Measurements from ENCODE around the gene PUS1. TPM values are rescaled to one million over a fixed set of nuclear protein-coding genes. Genes with fewer than 3 reads are reported as not detected.

PUS1 gene
- total and polyA plus RNA-seq, 9 of the 15 experiments (the other 6 are each of a cell fraction or from before 2014, with no cell fraction given) = 1.9 to 90.8 (median 30.0) TPM

DNA sequence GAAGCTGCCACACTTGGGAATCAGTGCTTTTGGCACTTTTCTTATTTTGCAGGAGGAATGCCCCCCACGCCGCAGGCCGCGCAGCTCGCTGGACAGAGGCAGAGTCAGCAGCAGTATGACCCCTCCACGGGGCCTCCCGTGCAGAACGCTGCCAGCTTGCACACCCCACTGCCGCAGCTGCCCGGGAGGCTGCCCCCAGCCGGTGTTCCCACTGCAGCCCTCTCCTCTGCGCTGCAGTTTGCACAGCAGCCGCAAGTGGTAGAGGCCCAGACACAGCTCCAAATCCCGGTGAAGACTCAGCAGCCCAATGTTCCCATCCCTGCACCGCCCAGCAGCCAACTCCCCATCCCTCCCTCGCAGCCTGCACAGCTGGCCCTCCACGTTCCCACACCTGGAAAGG, 53.0 kb downstream of the PUS1 start:
- ChIA-PET POLR2A (interaction anchor here (0.7 to 1.0 kb wide), 2 partner anchors 15 to 19 kb away, joined by 3 to 4 read pairs; no protein-coding TSS in a partner anchor), CTCF (ENCODE audit: low intra/inter-chr PET ratio) (no interaction called here)
- no peak overlapping the region for H3K4me2 ChIP-seq (ENCODE audit: insufficient read depth, low read length)
- in situ Hi-C loops (cut with MboI) (no loop called here), intact Hi-C loops (cut with micrococcal nuclease) (no loop called here)
- FAIRE-seq = no peak
- DNase-seq (ENCODE audit: extremely low read depth in 1 of 4, low spot score in 3 of 4) = no peak
- H3K27ac ChIP-seq (ENCODE audit: extremely low read depth, low read depth, low read length) = no peak overlapping the region
- H3K27me3 ChIP-seq (ENCODE audit: control insufficient read depth in 2 of 2, insufficient read depth in 2 of 2, low read length in 2 of 2) = no peaks in the 10 kb centered on the region
- TF ChIP-seq ZNF766 (CRISPR knock-in tag; conservative IDR thresholded peaks at IDR 0.05) (no peak), ZNF41 (CRISPR knock-in tag; conservative IDR thresholded peaks at IDR 0.05) (no peak), POLR3A (IDR thresholded peaks at IDR 0.05; ENCODE audit: borderline replicate concordance, extremely low read depth, insufficient read depth, insufficient read length) (no peak), HMG20A (CRISPR knock-in tag; conservative IDR thresholded peaks at IDR 0.05) (no peak), C11orf30 (IDR thresholded peaks at IDR 0.05; ENCODE audit: low read depth) (no peak), KLF1 (tag; IDR thresholded peaks at IDR 0.05) (no peak), SRSF1 (IDR thresholded peaks at IDR 0.05; ENCODE audit: low read depth, low read length) (no peak), FUS (optimal IDR thresholded peaks at IDR 0.05; ENCODE audit: low read depth, low read length) (no peak), ZNF589 (CRISPR knock-in tag; IDR thresholded peaks at IDR 0.05; ENCODE audit: low read depth) (no peak), ZNF175 (CRISPR knock-in tag; IDR thresholded peaks at IDR 0.05; ENCODE audit: low read depth) (no peak), PYGO2 (tag; IDR thresholded peaks at IDR 0.05) (no peak), ARID1B (IDR thresholded peaks at IDR 0.05) (no peak), TCF7L2 (IDR thresholded peaks at IDR 0.05; ENCODE audit: low read depth, low read length) (no peak), CREB1 (IDR thresholded peaks at IDR 0.05) (no peak), CREB1 (CRISPR knock-in tag; IDR thresholded peaks at IDR 0.05) (no peak), RUNX1 (IDR thresholded peaks at IDR 0.05; ENCODE audit: low read depth) (no peak), DPF2 (IDR thresholded peaks at IDR 0.05) (no peak)
- TF ChIP-seq, protein P1, sequence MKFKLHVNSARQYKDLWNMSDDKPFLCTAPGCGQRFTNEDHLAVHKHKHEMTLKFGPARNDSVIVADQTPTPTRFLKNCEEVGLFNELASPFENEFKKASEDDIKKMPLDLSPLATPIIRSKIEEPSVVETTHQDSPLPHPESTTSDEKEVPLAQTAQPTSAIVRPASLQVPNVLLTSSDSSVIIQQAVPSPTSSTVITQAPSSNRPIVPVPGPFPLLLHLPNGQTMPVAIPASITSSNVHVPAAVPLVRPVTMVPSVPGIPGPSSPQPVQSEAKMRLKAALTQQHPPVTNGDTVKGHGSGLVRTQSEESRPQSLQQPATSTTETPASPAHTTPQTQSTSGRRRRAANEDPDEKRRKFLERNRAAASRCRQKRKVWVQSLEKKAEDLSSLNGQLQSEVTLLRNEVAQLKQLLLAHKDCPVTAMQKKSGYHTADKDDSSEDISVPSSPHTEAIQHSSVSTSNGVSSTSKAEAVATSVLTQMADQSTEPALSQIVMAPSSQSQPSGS (CRISPR knock-in tag; IDR thresholded peaks at IDR 0.05) = no peak
- TF ChIP-seq, protein P2, sequence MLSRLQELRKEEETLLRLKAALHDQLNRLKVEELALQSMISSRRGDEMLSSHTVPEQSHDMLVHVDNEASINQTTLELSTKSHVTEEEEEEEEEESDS (CRISPR knock-in tag; IDR thresholded peaks at IDR 0.05) = no peak
- H3K4me1 ChIP-seq (replicated peaks in 1 of 2; ENCODE audit: control insufficient read depth in 2 of 2, insufficient read depth in 2 of 2, low read length in 2 of 2) = peaks cover 4 to 12% of the 10 kb centered on the region in 2 experiments; a peak in 4 of 5 replicates
- H3K36me3 ChIP-seq (ENCODE audit: control insufficient read depth, insufficient read depth, low read length) = peaks cover 81% of the 10 kb centered on the region; the same call in 2 of the 3 replicates
- no peak for ATAC-seq
- BruUV-seq (replicated peaks) = no TSS peak
- H4K20me1 ChIP-seq (replicated peaks; ENCODE audit: control insufficient read depth, insufficient read depth, low read length) = no peaks in the 10 kb centered on the region
- H2AFZ ChIP-seq (ENCODE audit: low read depth, low read length) = no peak overlapping the region
- no peaks in the 10 kb centered on the region for H3K9me1 ChIP-seq (ENCODE audit: control insufficient read depth, insufficient read depth, low read length)
- no peak overlapping the region for H3K9ac ChIP-seq (ENCODE audit: insufficient read depth in 1 of 2, low read depth in 2 of 2, low read length in 2 of 2)
- 94% methylated on average over 14 of the region's 17 CpGs for WGBS (ENCODE audit: insufficient coverage, low coverage, missing lambda C conversion rate)
- no peaks in the 10 kb centered on the region for H3K9me3 ChIP-seq (replicated peaks; ENCODE audit: control insufficient read depth, insufficient read depth, low read depth, low read length)
- no peak overlapping the region for H3K4me3 ChIP-seq
- H3K79me2 ChIP-seq (ENCODE audit: control insufficient read depth, insufficient read depth, low read length) = peaks cover 36% of the 10 kb centered on the region
